Raji (cell line): ENCODE results near the gene POMGNT1.

Experiments
- POLR2A ChIP-seq: IDR thresholded peaks from 2 replicates; pipeline ENCODE4 v1.6.1; 2011; ENCODE audit warnings: low read depth, low read length, control low read depth; ENCODE audit not compliant: insufficient read depth

The POMGNT1 gene

DNA sequence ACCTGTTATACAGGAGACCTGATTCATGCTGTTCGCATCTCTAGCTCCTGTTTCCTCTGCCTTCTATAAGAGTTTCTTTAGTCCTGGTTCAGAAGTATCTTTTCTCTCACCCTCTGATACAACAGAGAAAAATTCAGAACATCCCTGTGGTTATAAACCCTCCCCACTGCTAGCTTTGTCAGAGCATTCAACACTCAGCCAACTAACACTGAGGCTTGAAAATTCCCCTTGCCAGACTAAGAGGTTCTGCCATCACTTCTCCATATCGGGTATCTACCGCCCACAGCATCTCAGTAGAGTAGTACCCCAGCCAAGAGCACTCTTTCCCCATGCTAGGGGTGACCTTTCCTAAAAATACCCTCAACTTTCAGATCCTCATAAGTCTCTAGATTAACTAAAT is 46.2 kb downstream of the POMGNT1 start:
- TF ChIP-seq POLR2A, result no peak

DNA sequence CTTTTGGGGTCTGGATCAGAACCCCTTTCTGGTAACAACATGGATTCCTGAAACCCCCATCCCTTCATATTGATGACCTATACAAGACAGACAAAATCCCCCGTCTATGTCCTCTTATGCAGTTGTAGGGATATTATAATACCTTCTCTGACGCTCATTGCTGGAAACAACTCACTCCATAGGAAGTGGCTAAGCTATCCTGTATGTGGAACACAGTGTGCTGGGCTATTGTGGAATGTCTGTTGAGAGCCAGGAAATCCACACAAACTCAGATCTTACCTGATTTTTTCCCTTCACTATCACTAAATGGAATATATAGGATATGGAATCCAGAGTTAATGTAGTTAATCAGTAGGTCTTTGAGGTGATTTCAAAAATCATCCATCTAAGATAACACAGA is 48.1 kb downstream of the POMGNT1 start:
- no peak for TF ChIP-seq POLR2A

DNA sequence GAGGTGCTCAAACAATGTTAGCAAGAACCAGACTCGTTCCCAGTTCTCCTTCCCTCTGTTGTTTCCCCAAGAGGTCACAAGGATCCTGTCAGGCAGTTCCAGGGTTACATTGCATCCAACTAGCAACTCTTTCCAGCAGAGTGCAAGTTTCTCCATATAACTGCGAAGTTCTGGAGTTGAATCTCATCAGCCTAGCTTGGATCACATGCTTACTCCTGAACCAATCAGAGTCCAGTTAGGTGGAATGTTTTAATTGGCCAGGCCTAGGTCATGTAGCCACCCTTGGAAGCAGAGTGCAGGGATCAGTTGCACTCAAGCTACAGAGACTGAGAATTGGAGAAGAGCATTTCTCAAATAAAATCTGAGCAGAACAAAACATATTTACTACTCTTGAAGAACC is 49.9 kb downstream of the POMGNT1 start:
- TF ChIP-seq POLR2A, result no peak
